ENCODE results near the gene DOK7. TPM values are rescaled to one million over a fixed set of nuclear protein-coding genes. Genes with fewer than 3 reads are reported as not detected.
"Not testable (repeated sequence)": the region's sequence is repeated elsewhere in the genome, so short reads cannot be mapped to it uniquely, and the experiment has no call there.

The DOK7 gene
- total RNA-seq, 2 donors from 2014 or later = not detected

GRCh38 chr4:3531879-3532750 lies 69.0 kb downstream of the DOK7 start, which contains the start of gene LRPAP1:
Gene LRPAP1, minus strand, starts transcription at chr4:3532422. Its CDS starts 10 bp downstream, at chr4:3532412.
- H3K36me3 Mint-ChIP-seq (ENCODE audit: low read depth) = peaks cover 4% of the 10 kb centered on the region
- no peaks in the 10 kb centered on the region for H3K9me3 ChIP-seq (ENCODE audit: control insufficient read depth, low read length, poor library complexity, severe bottlenecking)
- peak; percentile 63 to 78 (median 76) for DNase-seq
- H3K27me3 Mint-ChIP-seq = no peaks in the 10 kb centered on the region
- peak; percentile 93 for ATAC-seq
- peaks cover 31% of the 10 kb centered on the region for H3K4me1 Mint-ChIP-seq
- peak within 1 kb of the TSS; percentile 99 for H3K4me3 Mint-ChIP-seq
- peak within 1 kb of the TSS; percentile 96 for H3K27ac Mint-ChIP-seq

DNA sequence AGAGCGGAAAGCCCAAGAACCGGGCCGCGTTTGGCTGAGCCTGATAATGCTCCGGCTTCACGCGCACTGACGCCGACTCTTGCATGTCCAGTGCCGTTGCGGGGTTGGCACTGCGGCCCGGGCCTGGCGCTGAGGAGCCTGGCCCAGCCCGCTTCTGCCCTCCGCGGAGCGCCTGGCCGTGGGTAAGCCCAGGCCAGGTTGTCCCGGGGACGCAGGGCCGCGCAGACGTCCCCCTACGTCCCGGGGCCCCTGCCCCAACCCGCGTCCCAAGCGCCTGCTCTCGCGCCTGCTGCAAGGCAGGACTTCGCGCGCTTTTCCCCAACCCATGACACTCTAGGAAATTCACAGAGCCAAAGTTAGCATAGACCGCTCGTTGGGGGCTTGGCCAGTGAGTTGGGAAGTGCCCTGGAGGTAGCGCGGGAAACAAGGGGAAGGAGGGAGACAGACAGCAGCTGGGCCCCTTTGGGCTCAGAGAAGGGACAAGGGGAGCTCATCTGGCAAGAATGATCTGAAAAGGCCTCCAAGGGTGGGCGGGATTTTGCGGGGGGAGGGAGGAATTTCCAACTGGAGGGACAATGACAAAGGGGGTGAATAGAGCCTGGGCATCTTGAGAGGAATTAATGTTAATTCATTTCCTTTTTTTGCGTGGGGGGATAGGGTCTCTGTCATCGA lies 69.8 kb downstream of the DOK7 start:
- ATAC-seq (no peak), DNase-seq (no peak)
- H3K4me1 Mint-ChIP-seq = peaks cover 31% of the 10 kb centered on the region
- H3K27me3 Mint-ChIP-seq = no peaks in the 10 kb centered on the region
- peak overlapping the region; percentile 96 for H3K27ac Mint-ChIP-seq
- peak overlapping the region; percentile 99 for H3K4me3 Mint-ChIP-seq
- peaks cover 4% of the 10 kb centered on the region for H3K36me3 Mint-ChIP-seq (ENCODE audit: low read depth)
- H3K9me3 ChIP-seq (ENCODE audit: control insufficient read depth, low read length, poor library complexity, severe bottlenecking) = no peaks in the 10 kb centered on the region

DNA sequence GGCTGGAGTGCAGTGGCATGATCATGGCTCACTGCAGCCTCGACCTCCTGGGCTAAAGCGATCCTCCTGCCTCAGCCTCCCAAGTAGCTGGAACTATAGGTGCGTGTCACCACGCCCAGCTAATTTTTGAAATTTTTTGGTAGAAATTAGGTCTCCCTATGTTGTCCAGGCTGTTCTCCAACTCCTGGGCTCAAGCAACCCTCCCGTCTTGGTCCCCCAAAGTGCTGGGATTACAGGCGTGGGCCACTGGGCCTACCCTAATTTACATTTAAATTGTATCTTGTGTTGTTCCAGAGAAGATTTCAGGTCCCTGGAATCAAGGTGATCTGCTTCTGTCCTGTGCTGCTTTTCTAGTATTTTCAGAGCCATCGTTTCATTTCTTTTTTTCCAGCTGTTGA lies 70.3 kb downstream of the DOK7 start:
- ATAC-seq = no peak

GRCh38 chr4:3535812-3536211 lies 72.7 kb downstream of the DOK7 start:
- ATAC-seq; H3K9me3 ChIP-seq (ENCODE audit: control insufficient read depth, low read length, poor library complexity, severe bottlenecking); DNase-seq; H3K27ac Mint-ChIP-seq; H3K36me3 Mint-ChIP-seq (ENCODE audit: low read depth); H3K27me3 Mint-ChIP-seq; H3K4me3 Mint-ChIP-seq: not testable (repeated sequence)
- H3K4me1 Mint-ChIP-seq = peaks cover 18% of the 10 kb centered on the region

More for the DNA sequence above, 70.3 kb downstream of the DOK7 start:
- H3K36me3 Mint-ChIP-seq (ENCODE audit: low read depth) = peaks cover 4% of the 10 kb centered on the region
- no peaks in the 10 kb centered on the region for H3K9me3 ChIP-seq (ENCODE audit: control insufficient read depth, low read length, poor library complexity, severe bottlenecking)
- no peaks in the 10 kb centered on the region for H3K27me3 Mint-ChIP-seq
- H3K4me3 Mint-ChIP-seq = peak overlapping the region; percentile 69
- H3K4me1 Mint-ChIP-seq = peaks cover 31% of the 10 kb centered on the region
- H3K27ac Mint-ChIP-seq = peak overlapping the region; percentile 68
- no peak for DNase-seq

DNA sequence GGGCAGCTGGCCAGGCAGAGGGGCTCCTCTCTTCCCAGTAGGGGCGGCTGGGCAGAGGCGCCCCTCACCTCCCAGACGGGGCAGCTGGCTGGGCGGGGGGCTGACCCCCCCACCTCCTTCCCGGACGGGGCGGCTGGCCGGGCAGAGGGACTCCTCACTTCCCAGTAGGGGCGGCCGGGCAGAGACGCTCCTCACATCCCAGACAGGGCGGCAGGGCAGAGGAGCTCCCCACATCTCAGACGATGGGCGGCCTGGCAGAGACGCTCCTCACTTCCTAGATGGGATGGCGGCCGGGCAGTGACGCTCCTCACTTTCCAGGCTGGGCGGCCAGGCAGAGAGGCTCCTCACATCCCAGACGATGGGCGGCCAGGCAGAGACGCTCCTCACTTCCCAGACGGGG lies 75.8 kb downstream of the DOK7 start:
- H3K9me3 ChIP-seq (ENCODE audit: control insufficient read depth, low read length, poor library complexity, severe bottlenecking); H3K4me1 Mint-ChIP-seq; H3K27me3 Mint-ChIP-seq; DNase-seq; H3K27ac Mint-ChIP-seq; H3K4me3 Mint-ChIP-seq; H3K36me3 Mint-ChIP-seq (ENCODE audit: low read depth); ATAC-seq: not testable (repeated sequence)

DNA sequence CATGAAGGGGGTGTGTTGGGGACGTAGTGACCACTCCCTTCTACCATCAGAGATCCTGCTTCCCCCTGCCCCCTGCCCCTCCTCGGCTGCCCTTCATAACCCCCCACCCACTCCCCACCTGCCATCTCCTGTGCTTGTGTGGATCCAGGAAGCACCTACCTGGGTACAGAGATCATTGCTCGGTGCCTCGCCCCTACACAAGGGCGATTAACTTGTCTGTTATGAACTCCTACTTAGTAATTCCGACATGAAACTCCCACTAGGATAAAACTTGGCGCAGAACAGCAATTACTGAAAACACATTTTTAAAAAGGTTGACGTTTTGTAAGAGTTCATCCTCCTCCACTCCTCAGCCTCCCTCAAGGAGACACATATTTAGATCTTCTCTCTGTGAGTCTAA lies 80.3 kb downstream of the DOK7 start:
- H3K36me3 Mint-ChIP-seq (ENCODE audit: low read depth); DNase-seq; ATAC-seq; H3K4me1 Mint-ChIP-seq; H3K9me3 ChIP-seq (ENCODE audit: control insufficient read depth, low read length, poor library complexity, severe bottlenecking); H3K27me3 Mint-ChIP-seq; H3K4me3 Mint-ChIP-seq; H3K27ac Mint-ChIP-seq: not testable (repeated sequence)

Other genes starting within 250 kb of the DOK7 start
- gene MSANTD1, start 214.1 kb upstream of the DOK7 start, total RNA-seq = 1 to 10 TPM; 1.5 to 1.7 TPM
- 1 to 10 TPM; 4.0 to 5.0 TPM for gene RGS12, start 170.3 kb upstream of the DOK7 start, total RNA-seq
- not detected for gene HGFAC, start 21.3 kb upstream of the DOK7 start, total RNA-seq
- gene LRPAP1, start 69.1 kb downstream of the DOK7 start, total RNA-seq = 10 to 100 TPM; 77.4 to 82.8 TPM

All from T-helper 17 cell (primary cell).